ENCODE results near the gene CHKB.
A peak's percentile ranks its signal among the peaks of the same experiment; 100 is the strongest.

Gene CHKB

GRCh38 chr22:50595189-50595588 is 12.5 kb upstream of the CHKB start:
- ATAC-seq (ENCODE audit: low read depth) (no peak), DNase-seq (ENCODE audit: low spot score in 2 of 2) (no peak)
- H3K9me3 Mint-ChIP-seq = no peaks in the 10 kb centered on the region
- no peak overlapping the region for H3K27ac Mint-ChIP-seq
- H3K27me3 Mint-ChIP-seq = peaks cover 4% of the 10 kb centered on the region
- H3K36me3 Mint-ChIP-seq = peaks cover 14% of the 10 kb centered on the region
- H3K4me3 Mint-ChIP-seq = no peak overlapping the region
- no peaks in the 10 kb centered on the region for H3K4me1 Mint-ChIP-seq

- H3K4me3 Mint-ChIP-seq = no peak overlapping the region
- no peak overlapping the region for H3K27ac Mint-ChIP-seq
- peaks cover 3% of the 10 kb centered on the region for H3K4me1 Mint-ChIP-seq
- H3K9me3 Mint-ChIP-seq = no peaks in the 10 kb centered on the region
- peaks cover 5% of the 10 kb centered on the region for H3K36me3 Mint-ChIP-seq
- DNase-seq (ENCODE audit: low spot score in 2 of 2) = no peak
- no peak for ATAC-seq (ENCODE audit: low read depth)
- H3K27me3 Mint-ChIP-seq = no peaks in the 10 kb centered on the region
Observed at GRCh38 chr22:50587407-50587806, 4.8 kb upstream of the CHKB start.

- ATAC-seq (ENCODE audit: low read depth) (no peak), DNase-seq (ENCODE audit: low spot score in 2 of 2) (no peak)
- Mint-ChIP-seq H3K9me3 (no peaks in the 10 kb centered on the region), H3K4me3 (no peak overlapping the region), H3K36me3 (peaks cover 2% of the 10 kb centered on the region), H3K4me1 (peaks cover 3% of the 10 kb centered on the region), H3K27me3 (no peaks in the 10 kb centered on the region), H3K27ac (no peak overlapping the region)
Observed at GRCh38 chr22:50586416-50586815, 3.8 kb upstream of the CHKB start.

- ATAC-seq (ENCODE audit: low read depth) (no peak), DNase-seq (ENCODE audit: low spot score in 2 of 2) (no peak)
- Mint-ChIP-seq H3K4me3 (no peak overlapping the region), H3K27me3 (no peaks in the 10 kb centered on the region), H3K4me1 (peaks cover 3% of the 10 kb centered on the region), H3K36me3 (no peaks in the 10 kb centered on the region), H3K9me3 (no peaks in the 10 kb centered on the region), H3K27ac (no peak overlapping the region)
Observed at GRCh38 chr22:50585781-50586180, 3.1 kb upstream of the CHKB start.

GRCh38 chr22:50585238-50585637 is 2.6 kb upstream of the CHKB start:
- no peak for DNase-seq (ENCODE audit: low spot score in 2 of 2)
- H3K9me3 Mint-ChIP-seq = no peaks in the 10 kb centered on the region
- H3K27ac Mint-ChIP-seq = no peak overlapping the region
- ATAC-seq (ENCODE audit: low read depth) = no peak
- H3K27me3 Mint-ChIP-seq = no peaks in the 10 kb centered on the region
- H3K4me3 Mint-ChIP-seq = no peak overlapping the region
- H3K4me1 Mint-ChIP-seq = peaks cover 3% of the 10 kb centered on the region
- H3K36me3 Mint-ChIP-seq = no peaks in the 10 kb centered on the region

GRCh38 chr22:50584106-50585096 is 1.8 kb upstream of the CHKB start:
- Mint-ChIP-seq H3K9me3 (no peaks in the 10 kb centered on the region), H3K27ac (no peak overlapping the region), H3K4me3 (peak overlapping the region; percentile 92), H3K4me1 (peaks cover 7% of the 10 kb centered on the region), H3K27me3 (no peaks in the 10 kb centered on the region), H3K36me3 (no peaks in the 10 kb centered on the region)
- DNase-seq (ENCODE audit: low spot score in 2 of 2) (no peak), ATAC-seq (ENCODE audit: low read depth) (no peak)

GRCh38 chr22:50583294-50583861 is 729 bp upstream of the CHKB start:
- H3K27me3 Mint-ChIP-seq = no peaks in the 10 kb centered on the region
- no peaks in the 10 kb centered on the region for H3K9me3 Mint-ChIP-seq
- H3K4me1 Mint-ChIP-seq = peaks cover 8% of the 10 kb centered on the region
- no peaks in the 10 kb centered on the region for H3K36me3 Mint-ChIP-seq
- no peak for DNase-seq (ENCODE audit: low spot score in 2 of 2)
- peak overlapping the region; percentile 92 for H3K4me3 Mint-ChIP-seq
- peak overlapping the region; percentile 96 for H3K27ac Mint-ChIP-seq
- peak; percentile 13 for ATAC-seq (ENCODE audit: low read depth)

- Mint-ChIP-seq H3K36me3 (peaks cover 1% of the 10 kb centered on the region), H3K9me3 (no peaks in the 10 kb centered on the region), H3K27me3 (no peaks in the 10 kb centered on the region), H3K4me1 (peaks cover 10% of the 10 kb centered on the region), H3K27ac (peak overlapping the region; percentile 96), H3K4me3 (peak overlapping the region; percentile 92)
- ATAC-seq (ENCODE audit: low read depth) (no peak), DNase-seq (ENCODE audit: low spot score in 2 of 2) (peak in 1 of 2 donors; percentile 12)
Observed at GRCh38 chr22:50581950-50582492, 628 bp downstream of the CHKB start.

- H3K4me3 Mint-ChIP-seq = peak overlapping the region; percentile 92
- no peaks in the 10 kb centered on the region for H3K27me3 Mint-ChIP-seq
- no peak for DNase-seq (ENCODE audit: low spot score in 2 of 2)
- H3K4me1 Mint-ChIP-seq = peaks cover 10% of the 10 kb centered on the region
- no peaks in the 10 kb centered on the region for H3K9me3 Mint-ChIP-seq
- peaks cover 1% of the 10 kb centered on the region for H3K36me3 Mint-ChIP-seq
- peak overlapping the region; percentile 96 for H3K27ac Mint-ChIP-seq
- ATAC-seq (ENCODE audit: low read depth) = no peak
Observed at GRCh38 chr22:50581031-50581949, 1.4 kb downstream of the CHKB start.

GRCh38 chr22:50579752-50580151 is 2.9 kb downstream of the CHKB start:
- no peaks in the 10 kb centered on the region for H3K9me3 Mint-ChIP-seq

GRCh38 chr22:50578776-50579310 is 3.8 kb downstream of the CHKB start:
- no peak for DNase-seq (ENCODE audit: low spot score in 2 of 2)
- no peaks in the 10 kb centered on the region for H3K27me3 Mint-ChIP-seq
- H3K4me1 Mint-ChIP-seq = peaks cover 10% of the 10 kb centered on the region
- H3K9me3 Mint-ChIP-seq = no peaks in the 10 kb centered on the region
- H3K4me3 Mint-ChIP-seq = no peak overlapping the region
- H3K27ac Mint-ChIP-seq = no peak overlapping the region
- H3K36me3 Mint-ChIP-seq = peaks cover 3% of the 10 kb centered on the region
- ATAC-seq (ENCODE audit: low read depth) = no peak

More at GRCh38 chr22:50579752-50580151, 2.9 kb downstream of the CHKB start:
- no peak for DNase-seq (ENCODE audit: low spot score in 2 of 2)
- H3K4me1 Mint-ChIP-seq = peaks cover 10% of the 10 kb centered on the region
- no peak overlapping the region for H3K27ac Mint-ChIP-seq
- no peak for ATAC-seq (ENCODE audit: low read depth)
- peaks cover 3% of the 10 kb centered on the region for H3K36me3 Mint-ChIP-seq
- no peak overlapping the region for H3K4me3 Mint-ChIP-seq
- no peaks in the 10 kb centered on the region for H3K27me3 Mint-ChIP-seq

- Mint-ChIP-seq H3K9me3 (no peaks in the 10 kb centered on the region), H3K27ac (no peak within 1 kb of the TSS), H3K36me3 (peaks cover 3% of the 10 kb centered on the region), H3K4me1 (peaks cover 6% of the 10 kb centered on the region), H3K27me3 (no peaks in the 10 kb centered on the region), H3K4me3 (no peak within 1 kb of the TSS)
- no peak for DNase-seq (ENCODE audit: low spot score in 2 of 2)
- ATAC-seq (ENCODE audit: low read depth) = no peak
Observed at GRCh38 chr22:50577987-50578775, 4.5 kb downstream of the CHKB start, which contains the start of gene CPT1B. Gene CPT1B, minus strand, starts transcription at chr22:50578427. Its CDS starts 512 bp downstream, at chr22:50577915.

GRCh38 chr22:50577697-50577986 is 5.0 kb downstream of the CHKB start:
- no peak for DNase-seq (ENCODE audit: low spot score in 2 of 2)
- Mint-ChIP-seq H3K27ac (no peak overlapping the region), H3K9me3 (no peaks in the 10 kb centered on the region), H3K4me3 (no peak overlapping the region), H3K4me1 (peaks cover 6% of the 10 kb centered on the region), H3K27me3 (no peaks in the 10 kb centered on the region), H3K36me3 (peaks cover 6% of the 10 kb centered on the region)
- no peak for ATAC-seq (ENCODE audit: low read depth)
